Smooth muscle cell (in vitro differentiated cells): ENCODE results near the gene MYO16. TPM values are rescaled to one million over a fixed set of nuclear protein-coding genes. Genes with fewer than 3 reads are reported as not detected.

Source experiments
- DNase-seq: peaks from one replicate; lab custom pipeline; 2025; ENCODE audit not compliant: unreplicated experiment; lab: John Stamatoyannopoulos, UW
- H2AFZ ChIP-seq: fragments of 200-600 bp; sonication (generic); 2 replicates; pipeline ENCODE4 v1.6.0; 2016; ENCODE audit warnings: antibody characterized with exemption, low read depth, mild to moderate bottlenecking
- H3F3A ChIP-seq: fragments of 200-600 bp; sonication (generic); 2 replicates; pipeline ENCODE4 v1.6.0; 2017; ENCODE audit warnings: antibody characterized with exemption, low read depth
- H3K27ac ChIP-seq: fragments of 200-600 bp; sonication (generic); 2 replicates; pipeline ENCODE4 v1.5.1; 2016; ENCODE audit warnings: low read depth, mild to moderate bottlenecking
- H3K27me3 ChIP-seq: fragments of 200-600 bp; sonication (generic); 2 replicates; pipeline ENCODE4 v1.6.1; 2016; ENCODE audit warnings: low read depth, mild to moderate bottlenecking
- H3K36me3 ChIP-seq: fragments of 200-600 bp; sonication (generic); 2 replicates; pipeline ENCODE4 v1.5.1; 2016; ENCODE audit warnings: low read depth
- H3K4me1 ChIP-seq: fragments of 200-600 bp; sonication (generic); 2 replicates; pipeline ENCODE4 v1.5.1; 2016; ENCODE audit warnings: low read depth
- H3K4me2 ChIP-seq: fragments of 200-600 bp; sonication (generic); 2 replicates; pipeline ENCODE4 v1.6.0; 2016; ENCODE audit warnings: mild to moderate bottlenecking
- H3K4me3 ChIP-seq: fragments of 200-600 bp; sonication (generic); 2 replicates; pipeline ENCODE4 v1.5.1; 2016; ENCODE audit warnings: mild to moderate bottlenecking
- H3K79me2 ChIP-seq: fragments of 200-600 bp; sonication (generic); 2 replicates; pipeline ENCODE4 v1.6.0; 2016; ENCODE audit warnings: low read depth, mild to moderate bottlenecking
- H3K9ac ChIP-seq: fragments of 200-600 bp; sonication (generic); 2 replicates; pipeline ENCODE4 v1.6.0; 2016; ENCODE audit warnings: low read depth
- H3K9me3 ChIP-seq: fragments of 200-600 bp; sonication (generic); replicated peaks from 2 replicates; pipeline ENCODE4 v1.5.1; 2016; ENCODE audit warnings: low read depth
- H4K20me1 ChIP-seq: fragments of 200-600 bp; sonication (generic); 2 replicates; pipeline ENCODE4 v1.6.0; 2016; ENCODE audit warnings: low read depth
- WGBS: methylation state at CpG from one replicate; pipeline ENCODE4 v1.1.7; 2016; ENCODE audit warnings: low lambda C conversion rate; 5-methylcytosine and 5-hydroxymethylcytosine counted together
- polyA plus RNA-seq: library from polyadenylated mRNA; unstranded; fragments of >200 nt; fragmentation: Nextera tagmentation; extraction: Ambion mirVana; gene quantifications from 2 replicates; pipeline ENCODE4 v1.2.1, GENCODE V29; 2016
- total RNA-seq: library from RNA; depleted of rRNA; stranded (reverse); fragments of >200 nt; gene quantifications from 2 replicates; pipeline ENCODE4 v1.2.3, GENCODE V29; 2014
- TF ChIP-seq, protein P1 (sequence below): fragments of 200-600 bp; sonication (generic); IDR thresholded peaks from 2 replicates; pipeline ENCODE4 v1.5.1; 2017; ENCODE audit warnings: borderline replicate concordance, mild to moderate bottlenecking, antibody characterized with exemption; ENCODE audit not compliant: insufficient read depth, poor library complexity, severe bottlenecking

Gene MYO16
- total and polyA plus RNA-seq, 2 experiments from 2014 or later, result not detected

DNA sequence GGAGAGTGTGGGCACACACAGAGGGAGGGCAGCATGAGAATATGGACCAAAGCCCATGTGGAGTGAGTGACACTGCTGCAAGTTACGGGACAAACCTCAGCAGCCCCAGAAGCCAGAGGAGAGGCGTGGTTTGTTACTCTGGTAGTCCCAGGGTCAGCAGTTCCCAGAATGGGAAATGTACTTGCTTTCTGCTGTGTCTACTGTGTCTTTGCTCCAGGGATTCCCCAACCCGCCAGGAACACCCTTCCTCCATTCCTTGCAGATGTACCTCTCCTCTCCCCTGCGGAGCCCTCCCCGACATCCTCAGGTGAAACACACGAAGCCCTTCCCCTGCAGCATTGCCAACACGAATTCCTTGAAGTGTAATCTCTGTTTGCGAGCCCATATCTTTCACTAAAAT lies 47.2 kb downstream of the MYO16 start:
- Histone ChIP-seq H3F3A (no peaks in the 10 kb centered on the region), H3K4me1 (no peaks in the 10 kb centered on the region), H3K36me3 (no peaks in the 10 kb centered on the region), H3K4me2 (no peak overlapping the region), H2AFZ (no peak overlapping the region), H3K9ac (no peak overlapping the region), H3K79me2 (no peaks in the 10 kb centered on the region), H3K27ac (no peak overlapping the region), H3K27me3 (no peaks in the 10 kb centered on the region), H3K9me3 (no peaks in the 10 kb centered on the region), H3K4me3 (no peak overlapping the region), H4K20me1 (no peaks in the 10 kb centered on the region)
- TF ChIP-seq, protein P1, sequence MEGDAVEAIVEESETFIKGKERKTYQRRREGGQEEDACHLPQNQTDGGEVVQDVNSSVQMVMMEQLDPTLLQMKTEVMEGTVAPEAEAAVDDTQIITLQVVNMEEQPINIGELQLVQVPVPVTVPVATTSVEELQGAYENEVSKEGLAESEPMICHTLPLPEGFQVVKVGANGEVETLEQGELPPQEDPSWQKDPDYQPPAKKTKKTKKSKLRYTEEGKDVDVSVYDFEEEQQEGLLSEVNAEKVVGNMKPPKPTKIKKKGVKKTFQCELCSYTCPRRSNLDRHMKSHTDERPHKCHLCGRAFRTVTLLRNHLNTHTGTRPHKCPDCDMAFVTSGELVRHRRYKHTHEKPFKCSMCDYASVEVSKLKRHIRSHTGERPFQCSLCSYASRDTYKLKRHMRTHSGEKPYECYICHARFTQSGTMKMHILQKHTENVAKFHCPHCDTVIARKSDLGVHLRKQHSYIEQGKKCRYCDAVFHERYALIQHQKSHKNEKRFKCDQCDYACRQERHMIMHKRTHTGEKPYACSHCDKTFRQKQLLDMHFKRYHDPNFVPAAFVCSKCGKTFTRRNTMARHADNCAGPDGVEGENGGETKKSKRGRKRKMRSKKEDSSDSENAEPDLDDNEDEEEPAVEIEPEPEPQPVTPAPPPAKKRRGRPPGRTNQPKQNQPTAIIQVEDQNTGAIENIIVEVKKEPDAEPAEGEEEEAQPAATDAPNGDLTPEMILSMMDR, result no peak
- WGBS, result 69% methylated on average over 8 of the region's 8 CpGs
- DNase-seq, result no peak

DNA sequence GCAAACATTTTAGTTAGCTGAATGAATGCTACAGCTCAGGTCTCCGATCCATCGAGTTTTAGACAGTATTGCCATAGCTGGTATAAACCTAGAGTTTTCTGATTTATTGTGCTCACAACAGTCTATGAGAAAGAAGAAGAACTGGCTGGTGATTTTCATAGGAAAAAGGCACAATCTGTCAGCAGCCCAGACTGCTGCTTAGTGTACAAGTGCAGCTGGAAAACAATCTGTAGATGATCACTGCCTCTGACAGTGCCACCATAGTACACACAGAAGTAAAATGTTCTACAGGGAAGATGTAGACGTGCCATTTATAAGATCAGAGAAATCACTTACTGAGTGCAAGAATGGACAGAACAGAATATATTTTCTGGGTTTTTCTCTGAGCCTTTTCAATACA lies 48.4 kb downstream of the MYO16 start:
- Histone ChIP-seq H3K27me3 (no peaks in the 10 kb centered on the region), H3K27ac (no peak overlapping the region), H2AFZ (no peak overlapping the region), H3K4me3 (no peak overlapping the region), H3K4me2 (no peak overlapping the region), H3K4me1 (no peaks in the 10 kb centered on the region), H3K36me3 (no peaks in the 10 kb centered on the region), H3F3A (no peaks in the 10 kb centered on the region), H3K9me3 (no peaks in the 10 kb centered on the region), H4K20me1 (no peaks in the 10 kb centered on the region), H3K79me2 (no peaks in the 10 kb centered on the region), H3K9ac (no peak overlapping the region)
- TF ChIP-seq, protein P1, result no peak
- 89% methylated on average over 3 of the region's 3 CpGs for WGBS
- DNase-seq, result no peak

DNA sequence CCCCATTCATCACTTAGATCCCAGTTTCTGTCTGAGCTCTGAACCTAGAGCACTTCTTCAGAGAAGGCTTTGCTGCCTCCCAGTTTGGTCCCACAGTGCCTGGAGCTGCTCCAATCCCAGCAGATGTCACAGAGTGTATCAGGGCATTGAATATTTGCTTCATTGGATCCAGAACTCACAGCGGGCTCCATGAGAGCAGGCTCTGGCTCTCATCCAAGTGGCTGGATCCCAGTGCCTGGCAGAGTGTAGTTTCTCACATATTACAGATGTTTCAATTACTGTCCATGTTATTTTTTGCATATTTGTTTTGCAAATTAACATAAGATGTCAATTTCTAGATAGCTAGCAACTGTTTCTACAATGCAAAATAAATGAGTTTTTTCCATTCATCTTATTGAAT lies 50.6 kb downstream of the MYO16 start:
- TF ChIP-seq, protein P1, result no peak
- Histone ChIP-seq H3K4me1 (no peaks in the 10 kb centered on the region), H4K20me1 (no peaks in the 10 kb centered on the region), H3K36me3 (no peaks in the 10 kb centered on the region), H3F3A (no peaks in the 10 kb centered on the region), H3K4me3 (no peak overlapping the region), H3K79me2 (no peaks in the 10 kb centered on the region), H3K27ac (no peak overlapping the region), H3K27me3 (no peaks in the 10 kb centered on the region), H2AFZ (no peak overlapping the region), H3K9ac (no peak overlapping the region), H3K9me3 (no peaks in the 10 kb centered on the region), H3K4me2 (no peak overlapping the region)
- DNase-seq, result no peak
- WGBS, result 76% methylated on average over 1 of the region's 1 CpG

DNA sequence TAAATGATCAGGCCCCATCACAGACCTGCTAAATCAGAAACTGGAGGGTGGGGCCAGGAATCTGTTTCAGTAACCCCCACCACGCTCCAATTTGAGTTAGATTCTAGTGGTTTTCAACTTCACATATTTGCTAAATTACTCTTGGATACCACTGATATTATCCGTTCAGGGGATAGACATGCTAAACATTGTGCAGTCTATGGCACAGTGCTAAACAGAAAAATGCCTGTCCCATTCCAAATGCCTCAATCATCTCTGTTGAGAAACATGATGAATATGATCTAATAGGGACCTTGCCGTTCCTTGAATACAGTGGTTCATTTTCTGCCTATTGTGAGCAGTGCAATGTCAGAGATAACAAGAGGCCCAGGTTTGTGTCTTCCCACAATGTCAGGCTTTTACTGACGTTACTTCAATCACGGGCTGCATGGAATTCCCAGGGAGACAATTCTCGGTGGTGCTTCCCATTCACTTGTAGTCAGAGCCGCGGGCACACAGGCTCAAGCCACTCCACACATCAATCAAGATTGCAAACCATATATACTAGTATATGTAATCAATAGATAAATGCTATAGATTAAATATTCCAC lies 52.7 kb downstream of the MYO16 start:
- TF ChIP-seq, protein P1, result no peak

More for the DNA sequence above, 52.7 kb downstream of the MYO16 start:
- DNase-seq, result no peak
- no peaks in the 10 kb centered on the region for H3K9me3 ChIP-seq
- H3K4me3 ChIP-seq, result no peak overlapping the region
- no peaks in the 10 kb centered on the region for H3K79me2 ChIP-seq
- no peak overlapping the region for H3K9ac ChIP-seq
- H3K27ac ChIP-seq, result no peak overlapping the region
- no peaks in the 10 kb centered on the region for H3K4me1 ChIP-seq
- no peaks in the 10 kb centered on the region for H4K20me1 ChIP-seq
- H3F3A ChIP-seq, result no peaks in the 10 kb centered on the region
- 65% methylated on average over 8 of the region's 8 CpGs for WGBS
- H3K27me3 ChIP-seq, result no peaks in the 10 kb centered on the region
- H3K4me2 ChIP-seq, result no peak overlapping the region
- H3K36me3 ChIP-seq, result no peaks in the 10 kb centered on the region
- no peak overlapping the region for H2AFZ ChIP-seq
